Measurements from ENCODE around the gene DEDD.

DEDD gene

DNA sequence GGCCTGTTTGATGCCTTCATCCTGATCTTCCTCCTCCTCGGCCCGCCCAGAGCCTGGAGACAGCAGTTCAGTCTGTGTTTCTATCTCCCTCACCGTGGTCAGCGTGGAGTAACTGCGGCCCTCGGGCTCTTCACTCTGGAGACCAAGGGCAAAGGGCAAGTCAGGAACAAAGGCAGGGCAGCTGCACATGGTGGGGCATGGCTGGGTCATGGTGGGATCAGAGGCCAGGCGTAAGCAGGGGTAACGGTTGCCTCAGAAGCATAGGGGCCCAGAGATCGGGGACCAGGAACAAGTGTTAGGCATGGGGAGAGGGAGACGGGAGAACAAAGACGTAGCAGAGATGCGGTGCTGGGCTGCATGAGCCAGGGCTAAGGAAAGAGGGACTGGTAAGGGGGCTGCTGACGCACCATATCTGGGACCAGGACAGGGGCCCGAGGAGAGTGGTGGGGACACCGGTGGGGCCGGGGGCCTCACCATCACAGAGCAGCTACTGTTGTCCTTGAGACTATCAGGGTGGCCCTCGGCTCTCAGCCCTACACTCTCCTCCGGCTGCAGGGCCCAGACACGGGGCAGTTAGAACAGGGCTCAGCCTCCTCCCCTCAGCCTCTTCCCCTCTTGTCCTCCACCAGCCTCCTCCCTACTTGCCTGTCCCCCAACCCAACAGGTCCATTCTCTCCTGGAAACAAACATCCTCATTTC lies 59.6 kb downstream of the DEDD start:
- no peak for DNase-seq (ENCODE audit: low read depth)

DNA sequence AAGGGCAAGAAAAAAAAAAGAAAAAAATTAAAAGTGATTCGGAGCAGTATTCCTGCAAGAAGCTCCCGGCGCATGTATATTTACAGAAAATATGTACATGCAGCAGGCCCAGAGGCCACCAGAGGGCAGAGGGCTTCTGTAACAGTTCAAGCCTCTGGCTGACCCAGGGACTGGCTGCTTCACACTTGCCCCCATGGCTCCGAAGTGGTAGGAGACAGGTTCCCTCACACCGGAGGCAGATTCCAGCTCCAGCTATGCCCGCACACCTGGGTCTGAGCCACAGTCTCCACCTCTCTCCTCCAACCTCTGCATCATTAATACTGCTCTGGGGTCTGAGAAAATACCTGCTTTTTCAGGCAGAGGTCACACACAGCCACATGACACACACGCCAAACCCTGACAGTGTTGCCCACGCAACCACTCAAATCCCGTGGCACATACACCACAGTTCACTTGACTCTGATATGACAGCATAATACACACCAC lies 60.5 kb downstream of the DEDD start:
- peak; percentile 33 for DNase-seq (ENCODE audit: low read depth)
